Esophagus squamous epithelium (tissue), 4 donors: ENCODE results near the gene RPS19BP1.

Experiments used
- POLR2A ChIP-seq, 4 donors: fragments of 450-650 bp; IDR thresholded peaks; one replicate each; pipeline ENCODE4 v1.6.1; 2017; ENCODE audit warnings: antibody characterized with exemption in 4 of 4, mild to moderate bottlenecking in 4 of 4, moderate library complexity in 3 of 4
- TF ChIP-seq, protein P1 (sequence below), 6 experiments: fragments of 450-650 bp in 4 of 6; fragments of 200-600 bp in 2 of 6; sonication (generic) in 2 of 6; IDR thresholded peaks; one replicate each; pipeline ENCODE4 v1.5.1; 2016 to 2019; ENCODE audit warnings: antibody characterized with exemption in 6 of 6, mild to moderate bottlenecking in 4 of 6, moderate library complexity in 4 of 6

DNA sequence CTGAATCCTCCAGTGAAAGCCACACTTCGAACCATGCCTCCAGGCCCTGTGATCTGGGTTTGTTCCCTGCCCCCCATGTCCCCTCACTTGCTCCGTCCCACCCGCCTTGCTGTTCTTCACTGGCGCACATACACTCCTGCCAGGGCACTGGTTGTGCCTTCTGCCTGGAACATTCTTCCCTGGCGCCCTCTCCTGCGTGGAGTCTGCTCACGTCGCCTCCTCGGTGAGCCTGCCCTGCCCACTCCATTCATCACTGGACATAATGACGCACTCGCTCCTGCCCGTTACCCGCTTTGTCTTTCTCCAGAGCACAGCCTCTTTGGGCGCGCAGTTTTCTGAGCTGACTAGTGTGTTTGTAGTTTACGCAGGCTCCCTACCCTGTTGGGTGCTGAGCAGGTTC, 51.5 kb downstream of the RPS19BP1 start:
- no peak for TF ChIP-seq POLR2A (IDR thresholded peaks at IDR 0.05)
- TF ChIP-seq, protein P1, sequence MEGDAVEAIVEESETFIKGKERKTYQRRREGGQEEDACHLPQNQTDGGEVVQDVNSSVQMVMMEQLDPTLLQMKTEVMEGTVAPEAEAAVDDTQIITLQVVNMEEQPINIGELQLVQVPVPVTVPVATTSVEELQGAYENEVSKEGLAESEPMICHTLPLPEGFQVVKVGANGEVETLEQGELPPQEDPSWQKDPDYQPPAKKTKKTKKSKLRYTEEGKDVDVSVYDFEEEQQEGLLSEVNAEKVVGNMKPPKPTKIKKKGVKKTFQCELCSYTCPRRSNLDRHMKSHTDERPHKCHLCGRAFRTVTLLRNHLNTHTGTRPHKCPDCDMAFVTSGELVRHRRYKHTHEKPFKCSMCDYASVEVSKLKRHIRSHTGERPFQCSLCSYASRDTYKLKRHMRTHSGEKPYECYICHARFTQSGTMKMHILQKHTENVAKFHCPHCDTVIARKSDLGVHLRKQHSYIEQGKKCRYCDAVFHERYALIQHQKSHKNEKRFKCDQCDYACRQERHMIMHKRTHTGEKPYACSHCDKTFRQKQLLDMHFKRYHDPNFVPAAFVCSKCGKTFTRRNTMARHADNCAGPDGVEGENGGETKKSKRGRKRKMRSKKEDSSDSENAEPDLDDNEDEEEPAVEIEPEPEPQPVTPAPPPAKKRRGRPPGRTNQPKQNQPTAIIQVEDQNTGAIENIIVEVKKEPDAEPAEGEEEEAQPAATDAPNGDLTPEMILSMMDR (IDR thresholded peaks at IDR 0.05): no peak
